ENCODE data around the gene LRRC14B. TPM values are rescaled to one million over a fixed set of nuclear protein-coding genes. Genes with fewer than 3 reads are reported as not detected.

Gene LRRC14B
- total RNA-seq, 1 experiment from 2014 or later, result not detected

DNA sequence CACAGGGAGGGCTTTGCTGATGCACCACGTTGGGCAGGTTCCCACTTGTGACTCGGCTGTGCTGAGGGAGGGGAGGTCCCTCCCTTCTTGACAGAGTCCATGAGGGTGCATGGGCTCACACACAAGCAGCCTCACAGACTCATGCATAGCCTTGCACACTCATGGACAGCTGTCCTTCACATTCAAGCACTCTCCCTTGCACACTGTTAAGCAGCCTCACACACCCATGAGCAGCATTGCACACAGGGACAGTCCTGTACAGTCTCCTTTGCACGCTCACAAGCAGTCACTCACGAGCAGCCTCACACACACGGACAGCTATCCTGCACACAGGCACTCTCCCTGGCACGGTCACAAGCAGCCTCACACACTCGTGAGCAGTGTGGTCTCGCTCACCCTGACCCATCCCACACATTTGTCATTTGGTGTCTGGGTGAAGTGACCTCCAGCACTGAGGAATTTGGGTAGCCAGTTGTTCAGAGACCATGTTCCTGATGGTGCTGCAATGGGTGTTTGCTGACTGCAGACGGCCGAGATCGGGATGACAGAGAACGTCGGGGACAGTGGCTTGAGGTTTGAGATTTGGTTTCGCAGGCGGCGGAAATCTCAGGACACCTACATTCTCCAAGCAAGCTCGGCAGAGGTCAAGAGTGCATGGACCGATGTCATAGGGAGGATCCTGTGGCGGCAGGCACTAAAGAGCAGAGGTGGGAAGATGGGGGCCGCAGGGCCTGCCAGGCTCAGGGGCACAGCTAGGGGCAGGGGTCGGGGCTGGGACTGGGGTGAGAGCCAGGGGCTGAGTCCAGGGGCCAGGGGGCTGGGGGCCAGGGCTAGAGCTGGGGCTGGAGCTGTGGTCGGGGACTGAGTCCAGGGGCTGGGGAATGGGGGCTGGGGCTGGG is 17.7 kb upstream of the LRRC14B start:
- DNase-seq (ENCODE audit: low read depth), result no peak

DNA sequence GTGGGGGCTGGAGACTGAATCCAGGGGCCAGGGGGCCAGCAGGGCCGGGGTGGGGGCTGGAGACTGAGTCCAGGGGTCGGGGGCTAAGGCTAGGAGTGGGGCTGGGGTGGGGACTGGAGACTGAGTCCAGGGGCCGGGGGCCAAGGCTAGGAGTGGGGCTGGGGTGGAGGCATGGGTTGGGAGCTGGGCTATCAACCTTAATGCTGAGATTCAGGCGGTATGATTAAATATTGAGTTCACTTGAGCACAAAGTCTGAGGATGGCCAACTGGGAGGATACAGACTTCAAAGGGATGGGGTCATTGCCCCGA is 17.0 kb upstream of the LRRC14B start:
- no peak for DNase-seq (ENCODE audit: low read depth)

DNA sequence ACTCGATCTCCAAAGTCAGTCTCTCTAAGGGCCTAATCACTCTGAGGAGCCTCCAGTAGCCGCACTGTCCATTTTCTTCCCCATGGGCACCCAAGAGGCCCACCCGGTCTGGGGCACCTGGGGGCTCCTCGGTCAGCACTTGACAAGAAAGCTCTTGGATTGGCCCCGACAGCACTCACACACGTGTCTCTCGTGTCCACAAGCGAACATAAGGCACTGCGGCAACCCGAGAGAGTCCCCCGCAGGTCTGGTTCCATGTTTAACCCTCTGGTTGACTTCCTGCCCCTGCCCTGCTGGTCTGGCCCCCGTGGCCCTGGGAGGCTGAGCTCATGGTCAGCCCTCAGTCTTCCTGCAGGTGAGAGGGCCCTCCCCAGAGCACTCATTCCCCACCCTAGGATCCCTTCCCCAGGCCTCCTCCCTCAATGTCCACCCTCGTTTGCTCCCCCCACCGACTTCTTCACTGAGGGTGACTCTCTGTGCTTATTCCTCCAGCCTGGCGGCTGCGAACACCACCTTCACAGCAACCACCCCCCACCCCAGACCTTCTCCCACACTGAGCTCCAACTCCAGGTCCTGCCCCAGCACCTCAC is 16.3 kb upstream of the LRRC14B start:
- no peak for DNase-seq (ENCODE audit: low read depth)

- DNase-seq (ENCODE audit: low read depth), result no peak
Observed at GRCh38 chr5:176296-176823, 14.9 kb upstream of the LRRC14B start.

GRCh38 chr5:178110-178509 is 13.2 kb upstream of the LRRC14B start:
- DNase-seq (ENCODE audit: low read depth), result no peak

DNA sequence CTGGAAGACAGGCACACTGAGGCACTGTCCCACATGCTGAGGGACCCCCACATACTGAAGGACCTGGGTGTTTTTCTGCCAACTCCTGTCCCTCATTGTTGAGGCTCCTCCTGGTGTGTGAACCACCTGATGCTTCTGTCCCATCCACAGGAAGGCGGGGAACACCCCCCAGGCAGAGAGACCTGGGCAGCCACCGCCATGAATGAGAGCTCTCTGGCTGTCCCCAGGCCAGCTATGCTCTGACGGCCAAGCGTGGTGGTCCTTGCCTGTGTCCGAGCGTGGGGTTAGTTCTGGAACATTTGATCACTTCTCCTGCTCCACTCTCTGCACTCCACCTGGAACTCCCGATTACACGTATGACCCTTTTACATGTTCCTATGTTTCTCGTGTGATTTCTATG is 11.9 kb upstream of the LRRC14B start:
- DNase-seq (ENCODE audit: low read depth), result no peak

DNA sequence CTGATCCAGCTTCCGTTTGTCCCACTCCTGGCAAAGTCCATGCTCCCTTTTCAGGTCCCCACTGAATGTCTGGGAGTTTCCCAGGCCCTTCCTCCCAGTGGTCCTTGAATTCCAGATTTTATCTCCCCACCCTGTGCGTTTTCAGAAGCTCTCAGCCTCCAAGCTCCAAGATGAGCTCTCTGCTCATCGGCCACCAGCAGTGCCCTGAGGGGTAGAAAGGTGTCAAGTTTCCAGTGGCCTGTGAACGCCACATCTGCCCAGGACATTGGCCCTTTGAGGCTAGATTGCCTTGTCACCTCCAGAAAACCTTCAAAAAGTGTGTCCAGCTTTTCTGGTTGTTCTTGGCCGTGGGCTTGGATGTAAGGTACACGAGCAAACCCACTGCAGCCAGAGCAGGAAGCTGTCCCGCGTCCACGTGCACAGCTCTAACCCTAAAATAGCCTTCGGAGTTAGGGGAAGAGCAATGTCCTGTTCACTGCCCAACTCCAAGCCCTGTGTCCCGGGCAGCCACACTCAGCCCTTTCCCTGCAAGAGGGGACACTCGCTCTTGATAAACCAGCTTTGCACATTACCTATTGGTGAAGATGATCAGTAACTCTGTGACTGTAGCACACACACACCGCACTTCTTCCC is 10.9 kb upstream of the LRRC14B start:
- no peak for DNase-seq (ENCODE audit: low read depth)

DNA sequence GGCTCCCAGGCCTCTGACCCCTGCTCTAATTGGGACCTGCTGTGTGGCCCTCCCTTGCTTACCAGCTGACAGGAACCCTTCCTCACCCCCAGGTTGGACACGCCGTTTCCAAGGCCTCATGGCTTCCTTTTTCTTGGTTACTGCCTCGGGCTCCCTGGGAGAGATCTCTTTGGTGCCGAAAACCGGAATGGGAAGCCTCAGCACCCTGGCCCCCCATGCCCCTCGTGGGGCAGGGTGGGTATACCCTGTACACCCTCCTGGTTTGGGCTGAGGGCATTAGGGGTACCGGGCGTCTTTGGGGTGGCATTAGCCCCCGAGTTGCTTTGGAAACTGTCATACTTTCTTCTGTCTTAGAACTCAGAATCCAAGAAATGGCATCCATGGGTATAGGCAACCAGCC is 10.1 kb upstream of the LRRC14B start:
- no peak for DNase-seq (ENCODE audit: low read depth)

GRCh38 chr5:181566-181965 is 9.7 kb upstream of the LRRC14B start:
- DNase-seq (ENCODE audit: low read depth), result no peak

DNA sequence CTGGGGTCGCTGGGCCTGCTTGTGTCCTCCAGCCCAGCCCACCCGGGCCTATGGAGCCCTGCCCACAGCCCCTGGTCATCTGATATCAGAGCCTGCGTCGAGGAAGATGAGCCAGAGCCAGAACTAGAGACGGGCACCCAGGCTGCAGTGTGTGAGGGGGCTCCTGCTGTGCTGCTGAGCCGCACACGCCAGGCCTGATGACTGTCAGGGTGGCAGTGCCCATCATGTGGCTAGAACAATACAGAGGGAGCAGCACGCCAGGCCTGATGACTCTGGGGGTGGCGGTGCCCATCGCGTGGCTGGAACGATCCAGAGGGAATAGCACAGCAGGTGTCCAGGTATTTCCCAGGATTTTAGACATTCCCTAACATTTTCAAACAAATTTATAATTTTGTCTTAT is 9.2 kb upstream of the LRRC14B start:
- DNase-seq (ENCODE audit: low read depth), result no peak

- no peak for DNase-seq (ENCODE audit: low read depth)
Observed at GRCh38 chr5:184471-184870, 6.8 kb upstream of the LRRC14B start.

DNA sequence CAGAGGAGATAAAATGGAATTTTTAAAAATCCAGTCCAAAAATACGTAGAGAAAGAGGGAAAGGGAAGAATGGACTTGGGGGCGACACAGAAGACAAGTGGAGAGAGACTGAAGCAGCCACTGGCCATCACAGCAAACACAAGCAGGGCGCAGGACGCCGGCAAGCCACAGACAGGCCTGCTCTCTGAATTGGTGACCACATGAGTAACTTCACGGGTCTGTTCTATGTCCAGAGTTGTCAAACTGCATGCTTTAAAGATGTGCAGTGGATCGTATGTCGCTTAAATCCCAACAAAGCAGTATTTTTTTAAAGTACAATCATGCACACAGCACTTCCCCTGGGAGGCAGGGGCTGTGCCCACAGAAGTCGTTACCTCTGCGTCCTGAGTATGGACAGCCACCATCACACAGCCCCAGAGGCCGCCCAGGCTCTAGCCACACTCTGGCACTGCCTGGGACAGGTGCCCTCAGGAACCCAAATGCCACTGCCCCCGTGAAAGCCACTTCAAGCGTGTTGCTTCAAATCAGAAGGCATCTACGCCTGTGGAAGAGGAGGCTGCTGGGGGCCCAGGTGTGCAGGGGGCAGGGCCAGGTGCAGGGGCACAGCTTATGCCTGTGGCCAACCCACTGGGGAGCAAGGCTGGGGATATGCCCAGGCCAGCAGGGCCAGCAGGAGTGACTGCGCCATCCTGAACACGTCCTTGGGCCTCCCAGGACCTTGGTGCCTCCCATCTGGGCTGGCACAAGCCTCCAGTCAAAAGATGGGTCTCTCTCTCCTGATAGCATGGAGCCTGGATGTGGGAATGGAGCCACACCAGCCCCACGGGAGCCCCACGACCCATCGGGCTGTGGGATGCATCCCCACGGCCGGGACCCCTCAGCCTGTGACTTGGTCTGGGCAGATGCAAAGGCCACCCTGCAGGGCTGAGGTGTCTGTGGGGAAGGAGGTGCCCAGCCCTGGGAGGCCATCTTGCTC is 5.9 kb upstream of the LRRC14B start:
- DNase-seq (ENCODE audit: low read depth), result no peak

DNA sequence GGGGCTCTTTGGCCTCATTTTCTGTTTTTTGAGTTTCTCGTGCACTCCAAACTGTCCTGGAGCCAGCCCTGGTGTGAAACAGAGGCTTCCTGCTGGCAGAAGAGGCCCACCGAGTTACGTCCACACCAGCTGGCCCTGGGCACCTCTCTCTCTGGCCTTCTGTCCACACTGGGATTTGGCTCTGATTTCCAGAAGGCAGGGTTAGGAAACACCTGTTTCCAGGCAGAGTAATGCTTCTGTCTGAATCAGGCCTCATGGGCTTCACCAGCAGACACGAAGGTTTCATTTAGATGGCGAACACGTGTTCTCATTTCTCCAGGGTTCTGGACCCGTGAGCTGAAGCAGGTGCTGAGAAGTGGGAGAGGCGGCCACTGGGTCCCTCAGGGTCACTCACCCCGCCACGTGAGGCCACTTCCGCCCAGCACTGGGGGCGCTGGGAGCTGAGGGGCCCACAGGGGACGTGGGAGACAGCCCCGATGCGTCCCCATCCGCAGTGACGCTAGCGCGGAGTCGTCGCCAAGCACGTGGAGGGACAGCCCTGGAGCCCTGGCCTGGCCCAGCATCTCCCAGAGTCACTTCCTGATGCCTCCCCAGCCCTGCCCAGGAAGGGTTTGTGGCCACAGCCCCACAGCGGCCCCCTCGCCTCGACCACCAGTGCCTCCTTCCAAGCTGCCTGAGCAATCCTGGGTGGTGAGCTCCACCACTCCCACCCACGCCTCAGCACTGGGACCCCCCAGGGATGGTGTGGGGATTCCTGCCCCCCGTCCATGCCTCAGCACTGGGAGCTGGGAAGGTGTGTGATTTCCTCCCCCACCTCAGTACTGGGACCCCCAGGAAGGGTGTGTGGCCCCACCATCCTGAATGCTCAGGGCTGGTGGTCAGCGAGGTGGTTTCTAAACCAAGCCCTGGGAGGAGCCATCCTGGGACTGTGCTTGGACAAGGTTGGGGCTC is 4.9 kb upstream of the LRRC14B start:
- no peak for DNase-seq (ENCODE audit: low read depth)

GRCh38 chr5:187042-187431 is 4.3 kb upstream of the LRRC14B start:
- no peak for DNase-seq (ENCODE audit: low read depth)

DNA sequence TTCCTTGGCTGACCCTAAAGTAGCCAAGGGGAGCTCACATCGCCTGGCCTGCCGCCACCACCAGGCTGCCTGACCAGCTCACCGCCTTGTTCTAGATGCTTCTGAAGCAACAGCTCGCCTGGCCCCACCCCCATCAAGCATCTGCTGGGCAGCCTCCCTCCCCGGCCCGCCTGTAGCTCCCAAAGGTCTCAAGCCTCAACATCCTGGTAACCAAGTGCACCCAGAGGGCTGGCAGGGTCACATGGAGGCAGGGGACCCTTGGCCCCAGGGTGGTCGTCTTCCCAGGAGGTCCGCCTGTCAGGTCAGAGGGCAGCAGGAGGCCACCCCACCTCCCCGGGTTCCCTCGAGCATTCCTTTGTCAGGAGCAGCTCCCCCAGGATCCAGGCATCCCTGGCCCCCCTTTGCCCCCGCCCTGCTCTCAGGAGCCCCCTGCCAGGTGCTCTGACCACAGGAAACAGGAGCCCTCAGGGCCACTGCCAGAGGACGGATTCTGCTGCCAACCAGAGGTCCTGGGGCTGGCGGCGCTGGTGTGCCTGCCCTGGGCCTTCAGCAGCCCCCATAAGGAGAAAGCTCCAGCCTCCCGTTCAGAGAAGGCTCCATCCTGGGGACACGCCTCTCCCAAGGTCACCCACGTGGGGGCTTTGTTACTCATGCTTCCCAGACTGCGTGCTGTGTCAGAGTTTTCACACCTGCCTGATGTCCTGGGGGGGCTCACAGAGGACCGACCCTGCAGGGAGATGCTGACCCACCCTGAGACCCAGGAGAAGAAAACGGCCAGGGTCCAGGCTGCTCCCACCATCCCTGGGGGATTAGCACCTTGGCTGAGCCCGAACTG is 3.5 kb upstream of the LRRC14B start:
- DNase-seq (ENCODE audit: low read depth), result no peak

DNA sequence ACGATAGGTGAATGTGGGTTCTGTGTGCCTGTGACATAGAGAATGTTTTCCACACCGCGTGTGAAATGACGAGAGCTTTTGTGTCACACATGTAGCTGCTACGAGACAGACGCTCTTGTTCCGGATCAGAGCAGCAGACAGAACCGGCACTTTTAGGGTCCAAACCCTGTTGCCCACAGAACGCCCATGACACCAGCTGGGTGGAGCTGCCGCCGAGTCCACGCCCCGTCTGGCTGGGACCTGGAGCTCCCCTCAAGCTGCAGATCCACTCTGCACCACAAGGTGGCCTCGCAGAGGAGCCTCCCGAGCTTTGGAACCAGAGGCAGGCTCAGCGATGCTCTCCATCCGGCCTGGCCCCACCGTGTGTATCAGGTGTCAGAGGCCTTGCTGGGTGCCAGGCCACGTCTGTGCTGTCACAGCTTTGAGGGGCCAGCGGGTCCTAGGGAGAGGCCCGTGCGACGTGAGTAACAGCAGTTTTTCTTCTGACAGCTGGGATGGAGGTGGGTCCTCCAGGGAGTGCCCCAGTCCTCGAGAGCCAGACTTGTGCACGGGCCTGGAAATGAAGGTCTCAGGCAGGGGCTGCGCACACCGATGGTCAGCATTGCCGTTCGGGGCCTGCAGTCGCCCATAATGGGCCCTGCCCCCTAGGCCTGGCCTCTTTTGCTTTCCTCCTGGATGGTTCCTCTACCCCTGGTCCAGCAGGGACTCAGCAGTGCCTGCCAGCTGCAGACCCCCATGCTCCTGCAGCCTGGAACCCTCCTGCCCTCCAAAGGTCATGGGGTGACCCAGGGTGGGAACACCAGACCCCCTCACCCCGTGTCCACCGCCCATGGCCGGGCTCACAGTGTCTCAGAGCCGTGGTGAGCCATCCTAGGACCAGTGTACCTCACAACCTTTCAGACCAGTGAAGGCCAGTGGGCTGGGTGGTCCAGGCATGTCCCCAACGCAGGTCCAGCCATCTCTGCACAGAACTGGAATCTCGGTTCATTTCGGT is 2.5 kb upstream of the LRRC14B start:
- peak; percentile 84 for DNase-seq (ENCODE audit: low read depth)

- DNase-seq (ENCODE audit: low read depth), result no peak
Observed at GRCh38 chr5:189486-189885, 1.8 kb upstream of the LRRC14B start.

GRCh38 chr5:189976-190365 is 1.3 kb upstream of the LRRC14B start:
- no peak for DNase-seq (ENCODE audit: low read depth)

Data from HT1080 (cell line).